Neural cell (in vitro differentiated cells): ENCODE data around the gene TBC1D24. TPM values are rescaled to one million over a fixed set of nuclear protein-coding genes. Genes with fewer than 3 reads are reported as not detected.
"Not testable (repeated sequence)": the region's sequence is repeated elsewhere in the genome, so short reads cannot be mapped to it uniquely, and the experiment has no call there.

Experiments used
- H2AFZ ChIP-seq: fragments of 200-600, 300-800 bp; sonication (generic), shearing (Covaris generic); 2 replicates; pipeline ENCODE4 v1.6.0; 2014; ENCODE audit warnings: low read depth, mild to moderate bottlenecking, antibody characterized with exemption, low read length, moderate library complexity
- H3F3A ChIP-seq: fragments of 200-600 bp; shearing (Covaris generic); 2 replicates; pipeline ENCODE4 v1.6.1; 2016; ENCODE audit warnings: mild to moderate bottlenecking, moderate library complexity, mixed read lengths, antibody characterized with exemption, low read length; ENCODE audit not compliant: insufficient read depth, poor library complexity, severe bottlenecking
- H3K27ac ChIP-seq: fragments of 200-600, 300-800 bp; sonication (generic), shearing (Covaris generic); 2 replicates; pipeline ENCODE4 v1.5.1; 2014; ENCODE audit warnings: mild to moderate bottlenecking, low read length, moderate library complexity
- H3K27me3 ChIP-seq: fragments of 300-800, 200-600 bp; sonication (generic), shearing (Covaris generic); 2 replicates; pipeline ENCODE4 v1.6.0; 2014; ENCODE audit warnings: mild to moderate bottlenecking, low read depth, low read length, moderate library complexity; ENCODE audit not compliant: insufficient read depth
- H3K36me3 ChIP-seq: fragments of 300-800, 200-600 bp; sonication (generic), shearing (Covaris generic); 2 replicates; pipeline ENCODE4 v1.5.1; 2014; ENCODE audit warnings: mild to moderate bottlenecking, antibody characterized with exemption, low read length, moderate library complexity; ENCODE audit not compliant: insufficient read depth
- H3K4me2 ChIP-seq: fragments of 300-800, 200-600 bp; sonication (generic), shearing (Covaris generic); 2 replicates; pipeline ENCODE4 v1.6.0; 2014; ENCODE audit warnings: mild to moderate bottlenecking, low read length
- H3K4me3 ChIP-seq: fragments of 300-800, 200-600 bp; sonication (generic), shearing (Covaris generic); 2 replicates; pipeline ENCODE4 v1.5.1; 2014; ENCODE audit warnings: mild to moderate bottlenecking, low read length, moderate library complexity
- H3K79me2 ChIP-seq: fragments of 200-600 bp; shearing (Covaris generic); replicated peaks from 2 replicates; pipeline ENCODE4 v1.6.0; 2014; ENCODE audit warnings: mild to moderate bottlenecking, low read length, moderate library complexity; ENCODE audit not compliant: insufficient read depth
- H3K9ac ChIP-seq: fragments of 300-800, 200-600 bp; sonication (generic), shearing (Covaris generic); 2 replicates; pipeline ENCODE4 v1.6.1; 2016; ENCODE audit warnings: mild to moderate bottlenecking, low read length, mixed read lengths
- H3K9me2 ChIP-seq: fragments of 200-600 bp; shearing (Covaris generic); 2 replicates; pipeline ENCODE4 v1.6.1; 2016; ENCODE audit warnings: mild to moderate bottlenecking, low read length, mixed read lengths; ENCODE audit not compliant: insufficient read depth
- H3K9me3 ChIP-seq: fragments of 200-600, 300-800 bp; sonication (generic), shearing (Covaris generic); 2 replicates; pipeline ENCODE4 v1.6.1; 2016; ENCODE audit warnings: mild to moderate bottlenecking, mixed run types, low read length, moderate library complexity, mixed read lengths
- H4K20me1 ChIP-seq: fragments of 200-600 bp; shearing (Covaris generic); 2 replicates; pipeline ENCODE4 v1.6.1; 2016; ENCODE audit warnings: mild to moderate bottlenecking, mixed run types; ENCODE audit not compliant: insufficient read depth
- CTCF ChIP-seq: fragments of 450-650 bp; IDR thresholded peaks from 2 replicates; pipeline ENCODE4 v1.5.1; 2014; ENCODE audit warnings: antibody characterized with exemption, mild to moderate bottlenecking, moderate library complexity; ENCODE audit not compliant: poor library complexity, severe bottlenecking
- SMC3 ChIP-seq: fragments of 450-650 bp; conservative IDR thresholded peaks from 2 replicates; pipeline ENCODE4 v1.6.1; 2014; ENCODE audit warnings: antibody characterized with exemption, mild to moderate bottlenecking, moderate library complexity; ENCODE audit not compliant: poor library complexity
- polyA plus RNA-seq: library from polyadenylated mRNA; depleted of rRNA; stranded (reverse); fragments of >200 nt; gene quantifications from 2 replicates; pipeline ENCODE4 v1.2.3, GENCODE V29; 2014

Gene TBC1D24
- polyA plus RNA-seq, 1 donor from 2014 or later, result 27.1 TPM

- H4K20me1 ChIP-seq, H3K4me2 ChIP-seq, H3K9me2 ChIP-seq, H2AFZ ChIP-seq, H3K27ac ChIP-seq, H3K36me3 ChIP-seq, H3K9me3 ChIP-seq, H3K27me3 ChIP-seq, H3K9ac ChIP-seq, H3F3A ChIP-seq: not testable (repeated sequence)
- Histone ChIP-seq H3K79me2 (peaks cover 13% of the 10 kb centered on the region), H3K4me3 (peak overlapping the region; percentile 64)
- TF ChIP-seq SMC3 (peak; percentile 22), CTCF (peak; percentile 36)
These were observed 65.0 kb downstream of the TBC1D24 start for GRCh38 chr16:2539845-2540458.

GRCh38 chr16:2540912-2541311 is 66.0 kb downstream of the TBC1D24 start:
- not testable (repeated sequence) for H3F3A ChIP-seq, H3K27ac ChIP-seq, H3K9ac ChIP-seq, H2AFZ ChIP-seq, H3K9me3 ChIP-seq, H3K4me2 ChIP-seq, H3K4me3 ChIP-seq, H3K27me3 ChIP-seq, H4K20me1 ChIP-seq, H3K9me2 ChIP-seq, H3K36me3 ChIP-seq
- peaks cover 21% of the 10 kb centered on the region for H3K79me2 ChIP-seq

- not testable (repeated sequence) for H3F3A ChIP-seq, H3K27me3 ChIP-seq, H2AFZ ChIP-seq, H3K9me3 ChIP-seq, H3K4me2 ChIP-seq, H3K9ac ChIP-seq, H3K9me2 ChIP-seq, H4K20me1 ChIP-seq, H3K36me3 ChIP-seq, H3K27ac ChIP-seq, H3K4me3 ChIP-seq
- peaks cover 21% of the 10 kb centered on the region for H3K79me2 ChIP-seq
These were observed 66.5 kb downstream of the TBC1D24 start for GRCh38 chr16:2541409-2541808.

- H3K9me3 ChIP-seq, H4K20me1 ChIP-seq, H3F3A ChIP-seq, H3K36me3 ChIP-seq, H3K27me3 ChIP-seq, H3K9ac ChIP-seq, H3K4me3 ChIP-seq, H3K27ac ChIP-seq, H3K4me2 ChIP-seq, H2AFZ ChIP-seq, H3K9me2 ChIP-seq: not testable (repeated sequence)
- H3K79me2 ChIP-seq, result peaks cover 18% of the 10 kb centered on the region
These were observed 68.8 kb downstream of the TBC1D24 start for GRCh38 chr16:2543771-2544170.

- H3K9ac ChIP-seq, H3K36me3 ChIP-seq, H3K4me2 ChIP-seq, H3K9me2 ChIP-seq, H3F3A ChIP-seq, H3K79me2 ChIP-seq, H4K20me1 ChIP-seq, H3K4me3 ChIP-seq, H3K27me3 ChIP-seq, H2AFZ ChIP-seq, H3K27ac ChIP-seq, H3K9me3 ChIP-seq: not testable (repeated sequence)
These were observed 75.5 kb downstream of the TBC1D24 start for GRCh38 chr16:2550283-2550878.

- H3K4me2 ChIP-seq, H3K9ac ChIP-seq, H3K9me3 ChIP-seq, H4K20me1 ChIP-seq, H3K9me2 ChIP-seq, H3K27ac ChIP-seq, H3K27me3 ChIP-seq, H3F3A ChIP-seq, H3K36me3 ChIP-seq, H3K79me2 ChIP-seq, H3K4me3 ChIP-seq, H2AFZ ChIP-seq: not testable (repeated sequence)
These were observed 76.5 kb downstream of the TBC1D24 start for GRCh38 chr16:2551420-2551889.

- H2AFZ ChIP-seq, H3K4me3 ChIP-seq, H3F3A ChIP-seq, H3K9me3 ChIP-seq, H4K20me1 ChIP-seq, H3K4me2 ChIP-seq, H3K36me3 ChIP-seq, H3K9ac ChIP-seq, H3K27ac ChIP-seq, H3K9me2 ChIP-seq, H3K27me3 ChIP-seq, H3K79me2 ChIP-seq: not testable (repeated sequence)
These were observed 79.9 kb downstream of the TBC1D24 start for GRCh38 chr16:2554709-2555425.
